ENCODE data around the gene STX1B.

Gene STX1B

DNA sequence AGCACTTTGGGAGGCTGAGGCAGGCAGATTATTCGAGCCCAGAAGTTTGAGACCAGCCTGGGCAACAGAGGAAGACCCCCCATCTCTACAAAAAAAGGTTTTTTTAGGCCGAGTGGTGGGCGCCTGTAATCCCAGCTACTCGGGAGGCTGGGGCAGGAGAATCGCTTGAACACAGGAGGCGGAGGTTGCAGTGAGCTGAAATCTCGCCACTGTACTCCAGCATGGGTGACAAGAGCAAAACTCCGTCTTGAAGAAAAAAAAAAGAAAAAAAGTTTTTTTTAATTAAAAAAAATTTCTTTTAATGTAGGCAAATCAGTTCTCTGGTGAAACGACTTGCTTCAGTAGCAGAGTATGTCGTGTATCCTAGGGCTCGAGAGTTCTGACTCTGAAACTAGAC is 14.5 kb downstream of the STX1B start:
- DNase-seq, result no peak

DNA sequence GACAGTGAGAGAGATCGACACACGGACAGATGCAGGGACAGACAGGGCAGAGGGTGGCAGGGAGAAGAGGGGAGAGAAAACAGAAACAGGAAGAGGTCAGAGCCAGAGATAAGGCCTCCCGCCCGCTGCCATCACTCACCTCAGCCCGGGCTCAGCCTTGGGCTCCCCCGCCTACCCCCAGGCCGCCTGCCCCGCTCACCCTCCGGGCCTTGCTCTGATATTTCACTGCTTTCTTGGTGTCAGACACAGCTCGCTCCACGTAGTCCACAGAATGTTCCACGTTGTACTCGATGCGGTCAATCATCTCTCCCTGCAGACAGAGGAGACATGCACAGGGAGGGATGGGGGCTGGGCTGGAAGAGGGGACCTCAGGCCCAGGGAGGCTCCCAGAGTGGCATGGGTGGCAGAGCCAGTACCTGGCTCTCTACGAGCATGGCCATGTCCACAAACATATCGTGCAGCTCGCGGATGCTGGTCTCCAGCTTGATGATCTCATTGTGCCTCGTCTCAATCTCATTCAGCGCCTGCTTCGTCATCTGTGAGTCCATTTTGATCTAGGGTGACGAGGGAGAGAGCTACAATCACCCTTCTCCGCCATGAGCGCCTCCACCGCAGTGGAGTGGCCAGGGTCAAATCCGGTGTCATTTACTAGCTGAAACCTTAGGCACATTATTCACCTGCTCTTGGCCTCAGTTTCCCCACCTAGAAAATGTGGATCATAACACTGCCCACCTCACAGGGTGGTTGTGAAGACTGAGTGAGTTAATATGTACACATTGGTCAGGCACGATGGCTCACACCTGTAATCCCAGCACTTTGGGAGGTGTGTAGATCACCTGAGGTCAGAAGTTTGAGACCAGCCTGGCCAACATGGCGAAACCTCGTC is 17.3 kb downstream of the STX1B start:
- DNase-seq, result peak; percentile 82

DNA sequence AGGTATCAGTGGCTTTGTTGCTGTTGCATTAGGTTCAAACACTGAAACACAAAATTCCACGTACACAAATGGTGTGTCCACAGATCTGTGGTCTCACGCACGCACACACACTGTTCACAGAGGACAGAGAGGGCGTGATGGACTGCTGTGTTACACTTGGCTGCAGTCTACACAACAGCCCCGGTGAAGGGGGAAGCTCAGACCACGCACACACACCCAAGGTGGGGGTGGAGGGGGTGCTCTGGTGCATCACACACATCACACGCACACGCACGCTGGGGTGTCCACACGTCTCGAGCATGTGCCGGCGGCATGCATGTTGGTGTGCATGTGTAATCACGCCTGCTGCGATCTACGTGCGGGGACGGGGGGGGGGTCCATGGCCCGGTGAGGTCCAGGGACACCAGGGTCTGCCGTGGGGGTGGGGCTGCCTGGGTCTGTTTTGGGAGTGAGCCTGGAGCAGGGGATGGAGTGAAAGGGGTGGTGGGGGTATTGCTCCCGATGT is 18.1 kb downstream of the STX1B start:
- DNase-seq, result peak; percentile 29

DNA sequence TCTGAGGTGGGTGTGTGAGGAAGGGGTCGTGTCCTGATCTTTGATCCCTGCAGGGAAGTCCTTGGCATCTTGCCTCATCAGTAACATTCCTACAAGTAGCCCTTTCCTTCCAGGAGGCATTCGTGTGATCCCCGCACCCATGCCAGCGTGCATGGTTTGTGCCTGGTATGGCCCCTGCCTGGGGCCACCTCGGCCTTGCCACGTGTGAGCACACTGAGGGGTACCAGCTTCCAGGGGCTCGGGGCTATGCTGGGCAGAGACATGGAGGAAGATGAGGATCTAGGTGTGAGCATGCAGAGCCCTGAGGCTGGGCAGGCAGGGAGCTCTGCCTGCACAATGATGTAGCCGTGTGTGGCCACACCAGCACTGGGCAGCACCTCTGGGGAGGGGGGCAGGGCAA is 19.4 kb downstream of the STX1B start:
- DNase-seq, result no peak

DNA sequence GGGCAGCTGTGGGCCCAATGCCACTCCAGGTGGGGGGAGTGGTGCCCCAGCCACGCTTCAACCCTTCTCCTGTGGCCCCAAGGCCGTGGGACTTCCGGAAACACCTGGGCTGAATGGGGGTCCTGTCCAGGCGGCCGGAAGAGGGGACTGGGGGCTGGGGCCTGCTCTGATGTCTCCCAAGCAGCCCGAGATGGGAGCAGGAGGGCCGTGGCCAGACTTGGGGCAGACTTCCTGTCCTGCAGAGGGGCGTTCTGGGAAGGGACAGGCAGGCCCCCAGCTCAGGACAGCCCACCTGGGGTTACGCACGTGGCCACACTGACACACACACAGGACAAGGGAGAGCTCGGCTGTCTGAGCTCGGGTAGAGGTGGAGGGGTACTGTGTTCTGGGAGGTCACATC is 20.3 kb downstream of the STX1B start:
- DNase-seq, result no peak

DNA sequence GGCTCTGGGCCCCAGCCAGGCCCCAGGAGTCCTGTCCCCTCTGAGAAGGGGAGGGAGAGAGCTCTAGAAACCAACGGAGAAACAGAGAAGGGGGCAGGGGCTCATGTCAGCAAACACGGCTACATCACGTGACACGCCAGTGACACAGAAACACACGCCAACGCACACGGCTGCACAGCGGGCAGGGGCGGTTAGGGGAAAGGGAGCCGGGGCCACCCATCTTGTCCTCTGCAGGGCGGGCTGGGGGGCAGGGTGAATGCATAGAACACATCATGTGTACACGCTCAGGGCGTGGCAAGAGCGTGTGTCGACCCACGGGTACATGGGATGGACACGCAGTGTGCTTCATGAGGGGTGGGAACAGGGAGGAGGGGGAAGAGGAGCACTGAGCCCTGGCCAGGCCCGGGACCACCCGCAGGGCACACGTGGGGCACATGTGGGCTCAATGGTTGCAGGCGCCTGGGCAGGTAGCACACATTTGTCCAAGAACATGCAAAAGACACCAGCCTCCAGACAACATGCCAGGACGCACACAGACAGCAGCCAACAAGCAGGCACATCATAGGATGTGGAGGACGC is 20.9 kb downstream of the STX1B start:
- DNase-seq, result no peak

DNA sequence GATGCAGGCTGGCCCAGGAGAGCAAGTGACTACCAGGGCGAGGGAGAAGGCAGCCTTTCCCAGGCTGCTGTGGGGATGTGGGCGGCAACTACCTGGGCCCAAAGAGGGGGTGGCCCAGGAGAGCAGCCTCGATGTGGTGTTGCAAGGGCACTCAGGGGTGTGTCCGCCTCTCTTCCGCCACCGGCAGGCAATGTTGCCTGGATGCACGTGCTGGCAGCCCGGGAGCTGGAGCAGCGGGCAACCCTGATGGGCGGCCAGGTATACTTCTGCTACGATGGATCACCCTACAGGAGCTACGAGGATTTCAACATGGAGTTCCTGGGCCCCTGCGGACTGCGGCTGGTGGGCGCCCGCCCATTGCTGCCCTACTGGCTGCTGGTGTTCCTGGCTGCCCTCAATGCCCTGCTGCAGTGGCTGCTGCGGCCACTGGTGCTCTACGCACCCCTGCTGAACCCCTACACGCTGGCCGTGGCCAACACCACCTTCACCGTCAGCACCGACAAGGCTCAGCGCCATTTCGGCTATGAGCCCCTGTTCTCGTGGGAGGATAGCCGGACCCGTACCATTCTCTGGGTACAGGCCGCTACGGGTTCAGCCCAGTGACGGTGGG is 22.8 kb downstream of the STX1B start:
- DNase-seq, result no peak

DNA sequence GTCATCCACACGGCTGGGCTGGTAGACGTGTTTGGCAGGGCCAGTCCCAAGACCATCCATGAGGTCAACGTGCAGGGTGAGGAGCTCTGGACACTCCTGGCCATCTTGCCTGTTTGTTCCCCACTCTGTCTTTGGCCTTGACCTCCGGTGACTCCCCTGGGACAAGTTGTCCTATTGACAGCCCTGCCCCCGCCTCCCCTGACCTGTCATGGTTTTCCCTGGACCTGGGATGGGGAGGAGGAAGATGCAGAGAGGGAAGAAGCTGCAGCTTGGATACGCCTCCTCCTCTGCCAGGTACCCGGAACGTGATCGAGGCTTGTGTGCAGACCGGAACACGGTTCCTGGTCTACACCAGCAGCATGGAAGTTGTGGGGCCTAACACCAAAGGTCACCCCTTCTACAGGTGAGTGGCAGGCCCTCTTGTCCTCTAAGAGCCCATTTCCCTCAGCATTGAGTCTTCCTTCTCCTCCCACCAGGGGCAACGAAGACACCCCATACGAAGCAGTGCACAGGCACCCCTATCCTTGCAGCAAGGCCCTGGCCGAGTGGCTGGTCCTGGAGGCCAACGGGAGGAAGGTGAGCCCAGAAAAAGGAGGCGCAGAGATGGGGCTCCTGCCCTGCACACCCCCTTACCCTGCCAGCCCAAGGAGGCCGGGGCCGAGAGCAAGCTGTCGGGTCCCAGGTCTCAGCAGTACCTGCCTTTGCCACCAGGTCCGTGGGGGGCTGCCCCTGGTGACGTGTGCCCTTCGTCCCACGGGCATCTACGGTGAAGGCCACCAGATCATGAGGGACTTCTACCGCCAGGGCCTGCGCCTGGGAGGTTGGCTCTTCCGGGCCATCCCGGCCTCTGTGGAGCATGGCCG is 24.1 kb downstream of the STX1B start:
- no peak for DNase-seq

DNA sequence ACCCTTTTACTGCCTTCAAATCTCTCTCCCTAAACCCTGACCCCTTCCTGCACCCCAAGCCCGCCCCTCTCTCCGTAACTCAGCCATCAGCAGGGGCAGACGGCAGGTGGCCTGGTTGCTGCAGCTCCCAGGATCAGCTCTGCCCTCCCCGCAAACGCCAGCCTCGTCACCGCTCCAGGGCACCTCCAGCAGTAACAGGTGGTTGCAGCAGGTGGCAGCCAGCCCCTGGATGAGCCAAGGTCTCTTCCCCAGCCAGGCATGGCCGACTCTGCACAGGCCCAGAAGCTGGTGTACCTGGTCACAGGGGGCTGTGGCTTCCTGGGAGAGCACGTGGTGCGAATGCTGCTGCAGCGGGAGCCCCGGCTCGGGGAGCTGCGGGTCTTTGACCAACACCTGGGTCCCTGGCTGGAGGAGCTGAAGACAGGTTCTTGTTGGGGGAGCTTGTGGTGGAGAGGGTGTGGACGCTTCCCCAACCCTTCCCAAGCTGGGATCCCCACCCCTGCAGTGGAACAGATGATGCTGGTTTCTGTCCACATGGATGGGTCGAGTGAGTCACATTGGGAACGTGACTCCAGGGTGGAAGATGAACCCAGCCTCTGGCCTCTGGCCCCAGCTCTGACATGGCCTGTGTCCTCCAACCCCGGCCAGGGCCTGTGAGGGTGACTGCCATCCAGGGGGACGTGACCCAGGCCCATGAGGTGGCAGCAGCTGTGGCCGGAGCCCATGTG is 24.9 kb downstream of the STX1B start:
- no peak for DNase-seq

DNA sequence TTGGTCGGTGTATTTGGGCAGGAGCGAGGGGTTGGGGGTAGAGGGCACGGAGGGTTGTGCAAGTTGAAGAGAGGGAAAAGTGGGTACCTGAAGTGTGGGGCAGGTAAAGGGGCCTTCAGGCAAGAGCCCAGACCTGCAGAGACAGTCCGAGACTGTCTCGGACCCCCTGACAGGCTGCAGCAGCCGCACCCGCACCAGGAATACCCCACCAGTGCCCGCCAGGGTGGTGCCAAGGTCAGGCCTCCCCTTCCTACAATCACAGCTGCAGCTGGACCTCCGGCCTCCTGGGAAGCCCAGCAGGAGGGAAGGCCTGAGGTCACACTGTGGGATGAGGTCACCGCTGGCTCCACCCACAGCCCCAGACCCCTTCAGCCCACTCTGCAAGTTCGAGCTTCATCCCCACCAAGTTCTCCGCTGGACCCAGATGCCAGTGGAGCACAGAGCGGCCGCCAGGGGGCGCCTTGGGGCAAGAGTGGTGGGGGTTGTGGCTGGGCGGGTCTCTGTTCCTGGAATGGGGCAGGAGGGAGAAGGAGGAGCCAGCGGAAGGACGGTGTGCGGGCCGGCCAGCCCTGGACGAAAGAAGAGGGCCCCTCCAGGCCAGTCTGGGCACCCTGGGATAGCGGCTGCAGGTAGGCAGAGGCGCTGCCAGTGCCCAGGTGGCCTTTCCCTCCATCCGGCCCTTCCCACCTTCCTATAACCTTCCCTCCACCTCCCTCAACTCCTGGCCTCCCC is 25.6 kb downstream of the STX1B start, which contains the start of gene HSD3B7:
Gene HSD3B7, plus strand, starts transcription at position 539 of the 732 bp plus-strand sequence. CDS start 452 bp downstream, outside the sequence.
- peak; percentile 91 for DNase-seq

DNA sequence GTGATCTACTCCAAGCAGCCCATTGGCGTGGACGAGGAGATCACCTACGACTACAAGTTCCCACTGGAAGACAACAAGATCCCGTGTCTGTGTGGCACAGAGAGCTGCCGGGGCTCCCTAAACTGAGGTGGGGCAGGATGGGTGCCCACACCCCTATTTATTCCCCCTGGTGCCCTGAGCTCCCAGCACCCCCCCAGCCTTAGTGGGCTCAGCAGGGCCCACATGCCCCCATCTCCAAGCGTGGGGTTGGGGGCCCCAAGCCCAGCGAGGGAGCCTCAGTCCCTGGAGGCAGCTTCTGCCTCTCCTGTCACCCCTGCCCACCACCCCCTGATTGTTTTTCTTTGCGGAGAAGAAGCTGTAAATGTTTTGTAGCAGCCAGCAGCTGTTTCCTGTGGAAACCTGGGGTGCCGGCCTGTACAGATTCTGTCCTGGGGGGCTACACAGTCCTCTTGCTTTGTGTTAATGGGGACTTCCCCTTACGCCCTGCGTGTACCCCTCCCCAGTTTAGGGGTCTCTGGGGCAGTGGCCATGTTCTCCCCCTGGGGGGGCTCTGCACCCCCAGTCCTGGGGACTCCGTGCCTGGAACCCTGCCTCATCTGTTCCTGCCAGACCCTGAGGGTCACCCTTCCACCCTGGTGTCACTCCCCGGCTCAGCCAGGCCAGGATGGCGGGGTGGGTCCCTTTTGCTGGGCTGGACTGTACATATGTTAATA is 26.4 kb downstream of the STX1B start:
- no peak for DNase-seq

DNA sequence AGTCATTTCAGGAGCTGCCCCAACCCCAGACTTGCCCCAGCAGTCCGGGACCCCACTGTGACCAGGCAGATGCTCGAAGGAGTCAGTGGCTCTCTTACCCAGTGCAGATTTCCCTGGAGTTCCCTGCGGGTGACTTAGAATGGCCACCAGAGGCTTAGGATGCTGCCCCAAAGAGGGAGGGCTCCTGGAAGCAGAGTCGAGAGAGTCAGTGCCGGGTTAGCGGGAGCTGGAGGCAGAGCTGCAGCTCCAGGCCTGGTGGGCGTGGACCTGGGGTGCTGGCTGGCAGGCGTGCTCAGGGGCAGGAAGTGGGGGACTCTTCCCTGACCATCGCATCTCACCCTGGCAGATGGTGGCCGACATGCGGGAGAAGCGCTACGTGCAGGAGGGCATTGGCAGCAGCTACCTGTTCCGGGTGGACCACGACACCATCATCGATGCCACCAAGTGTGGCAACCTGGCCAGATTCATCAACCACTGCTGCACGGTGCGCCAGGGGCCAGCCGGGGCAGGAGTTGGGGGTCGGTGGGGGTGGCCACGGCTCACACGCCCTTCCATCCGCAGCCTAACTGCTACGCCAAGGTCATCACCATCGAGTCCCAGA is 27.0 kb downstream of the STX1B start:
- no peak for DNase-seq

DNA sequence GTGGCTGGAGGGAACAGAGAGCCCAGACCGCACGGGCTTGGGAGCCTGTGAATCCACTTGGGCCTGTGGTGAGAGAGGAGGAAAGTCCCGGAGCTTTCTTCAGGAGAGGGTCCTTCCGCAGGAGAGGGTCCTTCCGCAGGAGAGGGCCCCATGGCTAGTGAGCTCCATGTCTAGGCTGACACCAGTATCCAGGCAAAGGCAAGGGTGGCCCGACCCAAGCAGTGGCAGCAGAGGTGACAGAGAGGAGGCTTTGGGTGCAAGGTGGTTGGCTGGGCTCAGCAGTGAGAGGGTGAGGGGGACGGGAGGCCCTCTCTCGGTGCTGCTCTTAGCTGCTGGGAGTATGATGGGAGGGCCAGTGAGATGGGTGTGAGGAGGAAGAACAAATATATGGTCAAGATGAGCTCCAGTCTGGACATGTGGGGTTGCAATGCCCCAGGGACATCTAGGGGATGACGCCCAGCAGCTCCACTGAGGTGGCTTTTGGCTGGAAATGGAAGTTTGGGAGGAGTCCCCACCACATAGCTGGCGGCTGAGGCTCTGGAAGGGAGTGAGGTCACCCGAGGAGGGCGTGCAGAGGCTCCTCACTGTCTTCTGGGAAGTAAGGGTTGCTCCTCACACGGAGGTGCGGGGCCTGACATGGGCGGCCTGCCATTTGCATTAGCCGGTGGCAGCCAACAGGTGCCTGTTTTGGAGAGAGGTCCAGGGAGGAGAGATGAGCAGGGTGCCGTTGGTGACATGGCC is 27.7 kb downstream of the STX1B start:
- DNase-seq, result no peak

DNA sequence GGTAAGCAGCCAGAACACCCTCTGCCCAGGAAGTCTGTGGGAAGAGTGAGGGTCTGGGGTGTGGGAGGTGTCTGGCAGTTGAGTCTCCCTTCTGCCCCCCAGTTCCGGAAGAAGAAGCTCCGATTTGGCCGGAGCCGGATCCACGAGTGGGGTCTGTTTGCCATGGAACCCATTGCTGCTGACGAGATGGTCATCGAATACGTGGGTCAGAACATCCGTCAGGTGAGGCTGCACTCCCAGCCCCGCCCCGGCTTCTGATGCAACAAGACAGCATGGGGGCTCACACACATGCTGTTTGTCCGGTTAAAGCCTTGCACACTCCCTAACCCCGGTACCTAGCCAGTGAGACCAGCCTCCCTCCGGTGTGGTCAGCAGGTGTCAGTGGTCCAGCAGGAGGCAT is 29.5 kb downstream of the STX1B start:
- DNase-seq, result no peak

DNA sequence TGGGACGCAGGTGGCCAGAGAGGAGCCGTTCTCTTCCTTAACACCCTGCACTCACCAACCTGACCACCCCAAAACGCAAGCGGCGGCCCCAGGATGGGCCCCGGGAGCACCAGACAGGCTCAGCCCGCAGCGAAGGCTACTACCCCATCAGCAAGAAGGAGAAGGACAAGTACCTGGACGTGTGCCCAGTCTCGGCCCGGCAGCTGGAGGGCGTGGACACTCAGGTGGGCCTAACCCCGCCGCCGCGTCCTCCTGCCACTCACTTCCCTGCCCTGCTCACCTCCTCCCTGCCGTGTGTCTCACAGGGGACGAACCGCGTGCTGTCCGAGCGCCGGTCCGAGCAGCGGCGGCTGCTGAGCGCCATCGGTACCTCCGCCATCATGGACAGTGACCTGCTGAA is 30.0 kb downstream of the STX1B start:
- DNase-seq, result no peak

DNA sequence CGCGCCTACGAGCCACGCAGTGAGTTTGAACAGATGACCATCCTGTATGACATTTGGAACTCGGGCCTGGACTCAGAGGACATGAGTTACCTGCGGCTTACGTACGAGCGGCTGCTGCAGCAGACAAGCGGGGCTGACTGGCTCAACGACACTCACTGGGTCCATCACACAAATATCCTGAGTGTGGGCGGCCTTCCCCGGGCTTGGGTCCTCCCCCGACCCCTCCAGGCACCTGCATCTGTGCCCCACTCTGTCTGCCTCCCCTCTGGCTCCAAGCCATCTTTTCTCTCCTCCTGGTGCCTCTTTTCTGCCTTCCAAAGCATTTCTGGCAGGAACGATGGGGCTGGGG is 30.4 kb downstream of the STX1B start:
- DNase-seq, result no peak

DNA sequence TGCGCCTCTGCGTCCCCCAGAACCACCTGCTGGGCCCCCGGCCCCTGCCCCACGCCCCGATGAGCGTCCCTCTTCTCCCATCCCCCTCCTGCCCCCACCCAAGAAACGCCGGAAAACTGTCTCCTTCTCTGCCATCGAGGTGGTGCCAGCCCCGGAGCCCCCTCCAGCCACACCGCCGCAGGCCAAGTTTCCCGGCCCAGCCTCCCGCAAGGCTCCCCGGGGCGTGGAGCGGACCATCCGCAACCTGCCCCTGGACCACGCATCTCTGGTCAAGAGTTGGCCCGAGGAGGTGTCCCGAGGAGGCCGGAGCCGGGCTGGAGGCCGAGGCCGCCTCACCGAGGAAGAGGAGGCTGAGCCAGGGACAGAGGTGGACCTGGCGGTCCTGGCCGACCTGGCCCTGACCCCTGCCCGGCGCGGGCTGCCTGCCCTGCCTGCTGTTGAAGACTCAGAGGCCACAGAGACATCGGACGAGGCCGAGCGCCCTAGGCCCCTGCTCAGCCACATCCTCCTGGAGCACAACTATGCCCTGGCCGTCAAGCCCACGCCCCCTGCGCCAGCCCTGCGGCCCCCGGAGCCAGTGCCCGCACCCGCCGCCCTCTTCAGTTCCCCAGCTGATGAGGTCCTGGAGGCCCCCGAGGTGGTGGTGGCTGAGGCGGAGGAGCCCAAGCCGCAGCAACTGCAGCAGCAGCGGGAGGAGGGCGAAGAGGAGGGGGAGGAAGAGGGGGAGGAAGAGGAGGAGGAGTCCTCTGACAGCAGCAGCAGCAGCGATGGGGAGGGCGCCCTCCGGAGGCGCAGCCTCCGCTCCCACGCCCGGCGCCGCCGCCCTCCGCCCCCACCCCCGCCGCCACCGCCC is 31.0 kb downstream of the STX1B start:
- no peak for DNase-seq

DNA sequence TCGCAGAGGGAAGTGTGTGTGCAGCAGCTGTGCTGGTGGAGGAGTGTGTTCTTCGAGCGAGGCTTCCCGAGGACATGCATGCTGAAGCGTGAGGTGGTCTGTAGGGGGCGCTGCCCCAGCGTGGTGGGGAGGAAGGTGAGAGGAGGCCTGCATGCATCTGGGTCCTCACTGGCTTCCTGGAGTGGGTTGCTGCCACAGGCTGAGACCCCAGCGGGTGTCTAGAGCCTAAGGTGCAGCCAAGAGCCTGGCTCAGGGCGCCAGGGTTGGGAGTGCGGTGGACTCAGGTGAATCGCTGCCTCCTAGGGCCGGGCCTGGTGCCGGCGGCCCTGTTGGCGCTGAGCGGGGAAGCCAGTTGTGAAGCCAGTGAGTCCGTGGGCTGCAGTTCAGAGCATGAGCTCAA is 32.9 kb downstream of the STX1B start:
- DNase-seq, result peak; percentile 56

DNA sequence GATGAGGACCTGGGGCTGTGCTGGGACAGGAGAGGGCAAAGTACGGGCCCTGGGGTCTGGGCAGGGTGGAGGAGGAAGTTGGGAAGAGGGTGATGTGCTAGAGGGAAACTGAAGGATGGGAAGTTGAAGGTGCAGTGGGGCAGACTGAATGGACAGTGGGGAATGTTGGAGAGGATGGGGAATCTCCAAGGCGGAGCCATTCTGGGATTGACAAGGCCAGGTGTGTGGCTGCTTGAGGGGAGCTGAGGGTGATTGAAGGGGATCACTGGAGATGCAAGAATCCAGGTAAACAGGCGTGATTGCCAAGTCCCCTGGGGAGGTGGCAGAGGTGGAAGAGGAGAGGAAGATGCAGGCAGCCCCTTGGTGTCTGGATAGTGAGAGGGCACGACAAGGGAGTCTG is 34.0 kb downstream of the STX1B start:
- DNase-seq, result no peak
